B cell (primary cell): ENCODE measurements around the gene MAPRE3. TPM values are rescaled to one million over a fixed set of nuclear protein-coding genes. Genes with fewer than 3 reads are reported as not detected.

ENCODE experiments used
- ATAC-seq: fragments of 200-7000 bp; cut with Tn5 transposase; one replicate; pipeline ENCODE4 v1.10.0; 2021; ENCODE audit warnings: low read depth, mild to moderate bottlenecking, moderate number of reproducible peaks, moderate library complexity
- CTCF ChIA-PET: fragments of 350-600 bp; sonication (Branson Sonifier 250); formaldehyde crosslinking; loops from one replicate; lab custom pipeline; 2021; ENCODE audit warnings: antibody characterized with exemption, inconsistent platforms; lab: Charles Lee
- POLR2A ChIA-PET: fragments of 350-600 bp; sonication (Branson Sonifier 250); formaldehyde crosslinking; loops from one replicate; lab custom pipeline; 2021; ENCODE audit warnings: antibody characterized with exemption; lab: Charles Lee
- DNase-seq: peaks from one replicate; pipeline ENCODE4 v3.0.0; 2013
- H2AFZ ChIP-seq: 2 replicates; pipeline ENCODE4 v1.6.1; 2012; ENCODE audit warnings: mild to moderate bottlenecking, low read depth, low read length; ENCODE audit not compliant: insufficient read depth, poor library complexity, severe bottlenecking
- H3K27ac ChIP-seq, 2 donors: 1 replicate in 1 of 2; 2 replicates in 1 of 2; pipeline ENCODE4 v1.5.1; 2012 to 2013; ENCODE audit warnings: low read length in 2 of 2, mild to moderate bottlenecking in 2 of 2, moderate library complexity in 1 of 2
- H3K27me3 ChIP-seq, 4 experiments: fragments of 200-600 bp in 1 of 4; sonication (generic) in 1 of 4; replicated peaks in 1 of 4; 1 replicate in 2 of 4; 2 replicates in 2 of 4; pipeline versions ENCODE4 v1.6.1 to v1.7.0; 2013 to 2016; ENCODE audit warnings: low read length in 3 of 4, mild to moderate bottlenecking in 2 of 4, mixed read lengths in 1 of 4, moderate library complexity in 1 of 4; ENCODE audit not compliant: insufficient read depth in 4 of 4, control insufficient read depth in 3 of 4; ENCODE audit errors: control extremely low read depth in 1 of 4
- H3K36me3 ChIP-seq, 2 experiments: replicated peaks in 1 of 2; 1 replicate in 1 of 2; 2 replicates in 1 of 2; pipeline versions ENCODE4 v1.6.1 to v1.7.1; 2013; ENCODE audit warnings: low read length in 1 of 2; ENCODE audit not compliant: insufficient read depth in 2 of 2, control insufficient read depth in 1 of 2; ENCODE audit errors: control extremely low read depth in 1 of 2, extremely low read depth in 1 of 2
- H3K4me1 ChIP-seq, 2 donors: fragments of 200-600 bp in 1 of 2; sonication (generic) in 1 of 2; 1 replicate in 1 of 2; 2 replicates in 1 of 2; pipeline versions ENCODE4 v1.5.1 to v1.6.1; 2013 to 2017; ENCODE audit warnings: low read length in 2 of 2; ENCODE audit not compliant: control insufficient read depth in 2 of 2, insufficient read depth in 2 of 2
- H3K4me2 ChIP-seq: replicated peaks from 2 replicates; pipeline ENCODE3; 2012; ENCODE audit warnings: mild to moderate bottlenecking, low read depth, low read length; ENCODE audit not compliant: poor library complexity, severe bottlenecking
- H3K4me3 ChIP-seq, 5 experiments: fragments of 200-600 bp in 1 of 5; sonication (generic) in 1 of 5; 1 replicate in 3 of 5; 2 replicates in 2 of 5; pipeline versions ENCODE4 v1.5.1 to v1.7.0; 2011 to 2016; ENCODE audit warnings: low read length in 4 of 5, mild to moderate bottlenecking in 4 of 5, low read depth in 2 of 5, control low read depth in 1 of 5, moderate library complexity in 1 of 5; ENCODE audit not compliant: insufficient read depth in 1 of 5; ENCODE audit errors: control extremely low read depth in 1 of 5, extremely low read depth in 1 of 5
- H3K79me2 ChIP-seq: fragments of 200-600 bp; sonication (generic); one replicate; pipeline ENCODE4 v1.6.0; 2016; ENCODE audit warnings: low read length; ENCODE audit not compliant: control insufficient read depth, insufficient read depth
- H3K9ac ChIP-seq: fragments of 200-600 bp; sonication (generic); 2 replicates; pipeline ENCODE4 v1.6.1; 2017; ENCODE audit warnings: mild to moderate bottlenecking, low read length, moderate library complexity
- H3K9me3 ChIP-seq, 3 donors: one replicate each; pipeline versions ENCODE4 v1.6.1 to v1.7.1; 2013; ENCODE audit warnings: low read length in 2 of 3; ENCODE audit not compliant: control insufficient read depth in 2 of 3, insufficient read depth in 1 of 3; ENCODE audit errors: control extremely low read depth in 1 of 3
- H4K20me1 ChIP-seq: 2 replicates; pipeline ENCODE4 v1.6.0; 2012; ENCODE audit warnings: mild to moderate bottlenecking, low read length; ENCODE audit not compliant: insufficient read depth, control insufficient read depth, poor library complexity, severe bottlenecking
- H3K27ac Mint-ChIP-seq: one replicate; pipeline ENCODE4 v1.8.0; 2021; ENCODE audit warnings: mixed read lengths
- H3K27me3 Mint-ChIP-seq: one replicate; pipeline ENCODE4 v1.8.0; 2021; ENCODE audit warnings: mixed read lengths
- H3K4me1 Mint-ChIP-seq: one replicate; pipeline ENCODE4 v1.8.0; 2021; ENCODE audit warnings: mixed read lengths
- H3K4me3 Mint-ChIP-seq: one replicate; pipeline ENCODE4 v1.8.0; 2021; ENCODE audit warnings: mixed read lengths
- H3K9me3 Mint-ChIP-seq: one replicate; pipeline ENCODE4 v1.8.0; 2022; ENCODE audit warnings: mixed read lengths; ENCODE audit not compliant: insufficient read depth
- CTCF ChIP-seq: fragments of 200-600 bp; IDR thresholded peaks from one replicate; pipeline ENCODE4 v1.8.0; 2022; ENCODE audit warnings: antibody characterized with exemption, mild to moderate bottlenecking
- EZH2 ChIP-seq: IDR thresholded peaks from 2 replicates; pipeline ENCODE4 v1.6.1; 2012; ENCODE audit warnings: borderline replicate concordance, low read depth, mild to moderate bottlenecking, moderate library complexity, low read length; ENCODE audit not compliant: insufficient read depth, poor library complexity, severe bottlenecking
- WGBS: methylation state at CpG from one replicate; pipeline ENCODE4 v1.1.5; 2013; ENCODE audit warnings: missing lambda C conversion rate; ENCODE audit not compliant: insufficient coverage; 5-methylcytosine and 5-hydroxymethylcytosine counted together
- intact Hi-C: fragments of 100-400 bp; cut with micrococcal nuclease; formaldehyde crosslinking; loops from one replicate; pipeline ENCODE4 v1.10.0; 2022
- polyA plus RNA-seq: library from polyadenylated mRNA; depleted of rRNA; stranded (reverse); fragments of >200 nt; gene quantifications from 2 replicates; pipeline ENCODE4 v1.2.3, GENCODE V29; 2012
- total RNA-seq, 2 donors: library from RNA; stranded (reverse); fragments of 120-200 nt in 1 of 2; gene quantifications; 1 replicate in 1 of 2; 2 replicates in 1 of 2; pipeline versions ENCODE4 v1.2.3 to v1.2.4, GENCODE V29; 2013 to 2022

The MAPRE3 gene
- total and polyA plus RNA-seq, 2 donors (not counting 1 experiment from before 2014, with no cell fraction given) = 5.4 to 9.8 TPM

- peaks cover 41% of the 10 kb centered on the region for H4K20me1 ChIP-seq
- intact Hi-C loops = no loop called here
- H3K27ac ChIP-seq = peak overlapping the region; percentile 13 to 78
- H3K9ac ChIP-seq = peak overlapping the region; percentile 78
- H3K4me3 ChIP-seq = peak overlapping the region; percentile 64 to 93 (median 78)
- H3K4me2 ChIP-seq = peak overlapping the region; percentile 79
- no peaks in the 10 kb centered on the region for H3K9me3 ChIP-seq
- peak overlapping the region; percentile 95 for H3K4me3 Mint-ChIP-seq
- peaks cover 44% of the 10 kb centered on the region for H3K79me2 ChIP-seq
- DNase-seq = no peak
- H3K27ac Mint-ChIP-seq = peak overlapping the region; percentile 93
- H3K4me1 ChIP-seq = peaks cover 16 to 23% of the 10 kb centered on the region in 2 donors
- peaks cover 1 to 35% of the 10 kb centered on the region in 2 experiments for H3K36me3 ChIP-seq
- ChIA-PET CTCF (interaction anchor here (1.2 to 4.9 kb wide), 3 partner anchors 17 to 71 kb away, joined by 3 to 21 read pairs (median 4); partner anchors contain the start of genes AGBL5 and OST4), POLR2A (interaction anchor here (2.4 kb wide), 1 partner anchor 17 kb away, joined by 12 read pairs; the partner anchor contains the start of gene AGBL5)
- no peak for TF ChIP-seq CTCF
- no peak for TF ChIP-seq EZH2
- peak overlapping the region; percentile 93 for H2AFZ ChIP-seq
- H3K4me1 Mint-ChIP-seq = peaks cover 29% of the 10 kb centered on the region
- 1% methylated on average over 6 of the region's 11 CpGs for WGBS
- no peaks in the 10 kb centered on the region for H3K27me3 ChIP-seq
- ATAC-seq = no peak
- no peaks in the 10 kb centered on the region for H3K27me3 Mint-ChIP-seq
- H3K9me3 Mint-ChIP-seq = no peaks in the 10 kb centered on the region
Observed at GRCh38 chr2:27033253-27033852, 62.9 kb downstream of the MAPRE3 start.

GRCh38 chr2:27038012-27038411 lies 67.6 kb downstream of the MAPRE3 start:
- ChIA-PET POLR2A (interaction anchor here (0.5 kb wide), 2 partner anchors 265 to 274 kb away, joined by 3 to 4 read pairs; no protein-coding TSS in a partner anchor), CTCF (interaction anchor here (1.0 kb wide), 1 partner anchor 13 kb away, joined by 4 read pairs; the partner anchor contains the start of gene AGBL5)
- H3K4me3 ChIP-seq = no peak overlapping the region
- Mint-ChIP-seq H3K27ac (no peak overlapping the region), H3K4me1 (peaks cover 43% of the 10 kb centered on the region), H3K9me3 (no peaks in the 10 kb centered on the region), H3K27me3 (no peaks in the 10 kb centered on the region), H3K4me3 (no peak overlapping the region)
- H3K4me1 ChIP-seq = peaks cover 39 to 52% of the 10 kb centered on the region in 2 donors
- H3K36me3 ChIP-seq = peaks cover 1 to 64% of the 10 kb centered on the region in 2 experiments
- H2AFZ ChIP-seq = no peak overlapping the region
- H3K27me3 ChIP-seq = no peaks in the 10 kb centered on the region
- H3K79me2 ChIP-seq = peaks cover 24% of the 10 kb centered on the region
- DNase-seq (no peak), ATAC-seq (no peak)
- H4K20me1 ChIP-seq = peaks cover 42% of the 10 kb centered on the region
- intact Hi-C loops = no loop called here
- WGBS = 98% methylated on average over 6 of the region's 6 CpGs
- H3K4me2 ChIP-seq = no peak overlapping the region
- H3K9ac ChIP-seq = no peak overlapping the region
- TF ChIP-seq EZH2 (no peak), CTCF (no peak)
- no peaks in the 10 kb centered on the region for H3K9me3 ChIP-seq
- no peak overlapping the region for H3K27ac ChIP-seq
